Skin epidermis (tissue), 12 donors: ENCODE measurements around the gene ARNT2.
A peak's percentile ranks its signal among the peaks of the same experiment; 100 is the strongest.
"Not testable (repeated sequence)": the region's sequence is repeated elsewhere in the genome, so short reads cannot be mapped to it uniquely, and the experiment has no call there.

Source experiments
- H3K27ac ChIP-seq, 21 experiments: fragments of 200-600 bp; sonication (generic) in 11 of 21; one replicate each; pipeline ENCODE4 v1.5.0; 2020; ENCODE audit warnings: mild to moderate bottlenecking in 3 of 21, inconsistent platforms in 2 of 21, moderate library complexity in 2 of 21
- H3K4me3 ChIP-seq, 7 experiments: fragments of 200-600 bp; sonication (generic) in 2 of 7; one replicate each; pipeline ENCODE4 v1.5.0; 2020; ENCODE audit warnings: inconsistent platforms in 2 of 7, mild to moderate bottlenecking in 2 of 7, moderate library complexity in 1 of 7

ARNT2 gene

GRCh38 chr15:80404057-80404760 lies at the start of gene ARNT2:
TSS of gene ARNT2 (plus strand) at chr15:80404382. CDS start at chr15:80404516, 134 bp downstream.
- peak within 1 kb of the TSS in 3 of 21 experiments; percentile 2 to 68 (median 11) for H3K27ac ChIP-seq

GRCh38 chr15:80367094-80367493 lies 37.1 kb upstream of the ARNT2 start:
- H3K4me3 ChIP-seq = no peak overlapping the region
- H3K27ac ChIP-seq = no peak overlapping the region

More at GRCh38 chr15:80404057-80404760, at the start of gene ARNT2:
- peak within 1 kb of the TSS; percentile 16 to 47 (median 18) for H3K4me3 ChIP-seq

DNA sequence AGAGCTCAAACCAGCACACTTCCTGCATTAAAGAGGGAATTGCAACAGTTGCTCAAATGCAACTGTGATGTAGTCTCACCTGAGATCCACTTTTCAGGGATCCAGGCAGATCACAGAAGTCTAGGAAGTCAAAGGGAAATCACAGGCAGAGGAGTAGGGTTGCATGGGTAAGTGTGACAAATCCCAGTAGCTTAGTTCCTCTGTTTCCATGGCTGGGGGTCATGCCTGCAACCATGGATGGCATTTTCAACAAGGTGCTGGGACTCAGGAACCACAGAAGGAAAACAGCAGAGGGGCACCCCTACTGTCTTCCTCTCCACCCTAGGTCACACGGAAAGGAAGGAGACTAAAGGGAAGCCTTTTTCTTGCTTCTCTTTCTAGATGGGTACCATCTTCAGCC lies 36.5 kb upstream of the ARNT2 start:
- Histone ChIP-seq H3K27ac (no peak overlapping the region), H3K4me3 (no peak overlapping the region)

GRCh38 chr15:80371924-80372323 lies 32.3 kb upstream of the ARNT2 start:
- Histone ChIP-seq H3K27ac (no peak overlapping the region), H3K4me3 (no peak overlapping the region)

DNA sequence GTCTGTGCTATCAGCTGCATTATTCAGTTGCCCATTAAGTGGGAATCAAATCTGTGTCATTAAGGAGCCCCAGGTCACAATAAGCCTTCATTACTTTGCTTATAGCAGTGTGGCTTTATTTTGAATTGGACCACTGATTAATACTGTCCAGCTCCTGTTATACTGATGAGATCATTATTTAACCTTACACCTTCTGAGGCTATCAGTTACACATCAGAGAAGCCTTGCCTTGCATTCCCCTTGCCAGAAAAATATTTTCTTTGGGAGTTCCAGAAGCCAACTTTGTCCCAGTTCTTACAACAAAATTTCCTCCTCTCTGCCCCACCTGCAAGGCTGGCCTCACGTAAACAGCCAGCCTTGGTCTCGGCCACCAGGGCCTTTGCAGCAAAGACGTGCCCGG lies 29.7 kb upstream of the ARNT2 start:
- Histone ChIP-seq H3K27ac (no peak overlapping the region), H3K4me3 (no peak overlapping the region)

DNA sequence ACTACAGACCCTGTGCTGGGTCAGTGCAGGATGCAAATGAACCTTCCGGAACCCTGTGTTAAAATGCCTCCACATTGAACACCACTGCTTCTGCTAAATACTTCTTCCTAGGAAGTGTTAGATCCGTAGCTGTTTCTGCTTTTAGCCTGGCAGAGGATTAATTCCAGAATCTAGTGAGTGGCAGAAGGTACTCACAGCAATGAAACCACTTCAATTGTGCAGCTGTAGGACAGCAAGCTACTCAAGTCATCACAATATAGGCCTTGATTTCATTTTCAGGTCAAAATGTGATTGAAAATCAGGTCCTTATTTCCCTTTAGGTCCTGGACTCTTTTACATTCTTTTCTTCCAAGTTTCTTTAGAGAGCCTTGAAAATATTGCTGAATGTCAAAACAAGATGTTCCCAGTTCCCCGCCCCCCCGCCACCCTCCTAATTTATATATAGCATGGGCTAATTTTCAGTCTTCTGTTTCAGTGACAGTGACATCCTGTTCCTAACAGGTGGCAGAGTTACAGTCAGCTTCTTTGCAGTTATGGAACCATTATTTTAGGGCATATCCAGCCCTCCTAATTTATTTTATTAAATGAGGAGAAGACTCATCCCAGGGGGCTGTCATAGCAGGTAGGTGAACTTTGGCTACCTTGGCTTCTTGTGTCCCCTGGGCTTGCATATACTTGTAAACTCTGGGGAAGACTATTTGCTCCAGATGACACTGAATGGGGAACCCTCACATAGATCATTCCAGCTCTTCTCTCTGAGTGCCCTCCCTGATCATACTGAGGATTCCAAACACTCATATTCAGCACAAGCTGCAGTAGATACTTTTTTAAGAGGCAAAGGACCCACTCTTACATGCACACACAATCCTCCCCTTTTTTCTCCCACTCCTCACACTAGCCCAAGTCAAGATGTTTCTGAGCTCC lies 28.0 kb upstream of the ARNT2 start:
- no peak overlapping the region for H3K27ac ChIP-seq
- H3K4me3 ChIP-seq = no peak overlapping the region

DNA sequence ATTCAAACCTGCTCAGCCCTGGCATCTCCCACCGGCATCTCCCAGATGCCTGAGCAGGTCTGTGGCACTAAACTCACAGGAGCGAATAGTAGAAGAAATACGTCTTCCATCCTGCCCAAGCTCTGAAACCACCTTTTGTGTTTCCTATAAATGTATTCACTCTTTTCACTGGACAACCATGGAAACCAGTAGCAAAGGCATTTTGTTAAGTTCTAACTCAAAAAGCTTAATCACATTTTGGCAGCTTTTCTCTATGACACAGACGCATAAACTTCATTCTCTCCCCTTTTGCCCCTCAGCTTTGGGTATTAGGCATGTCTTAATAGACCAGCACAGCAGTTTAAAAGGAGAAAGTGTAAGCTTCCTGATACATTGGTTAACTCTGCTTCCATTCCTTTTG lies 24.5 kb upstream of the ARNT2 start:
- H3K4me3 ChIP-seq = no peak overlapping the region
- no peak overlapping the region for H3K27ac ChIP-seq

- no peak overlapping the region for H3K4me3 ChIP-seq
- H3K27ac ChIP-seq = no peak overlapping the region
Measured at GRCh38 chr15:80380154-80380553, 24.0 kb upstream of the ARNT2 start.

- H3K27ac ChIP-seq = no peak overlapping the region
- no peak overlapping the region for H3K4me3 ChIP-seq
Measured at GRCh38 chr15:80382285-80382684, 21.9 kb upstream of the ARNT2 start.

DNA sequence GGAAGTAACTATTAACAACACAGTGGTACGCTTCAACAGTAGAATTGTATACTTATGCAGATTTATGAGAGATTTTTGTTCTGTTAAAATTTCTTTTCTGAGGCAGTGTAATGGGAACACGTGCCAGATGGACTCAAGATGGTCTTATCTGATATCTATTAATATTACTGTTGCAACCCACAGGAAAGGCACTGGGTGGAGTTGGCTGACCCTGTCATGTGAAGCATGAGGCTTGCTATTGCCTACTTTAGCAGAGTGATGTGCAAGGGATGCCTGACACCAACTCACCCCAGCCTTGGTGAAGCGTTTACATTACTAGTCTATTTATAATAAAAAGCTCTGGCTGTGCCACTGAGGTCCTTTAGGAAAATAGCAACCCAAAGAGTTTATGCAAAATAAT lies 19.8 kb upstream of the ARNT2 start:
- H3K4me3 ChIP-seq = no peak overlapping the region
- H3K27ac ChIP-seq = no peak overlapping the region

- no peak overlapping the region for H3K27ac ChIP-seq
- H3K4me3 ChIP-seq = no peak overlapping the region
Measured at GRCh38 chr15:80386151-80386550, 18.0 kb upstream of the ARNT2 start.

DNA sequence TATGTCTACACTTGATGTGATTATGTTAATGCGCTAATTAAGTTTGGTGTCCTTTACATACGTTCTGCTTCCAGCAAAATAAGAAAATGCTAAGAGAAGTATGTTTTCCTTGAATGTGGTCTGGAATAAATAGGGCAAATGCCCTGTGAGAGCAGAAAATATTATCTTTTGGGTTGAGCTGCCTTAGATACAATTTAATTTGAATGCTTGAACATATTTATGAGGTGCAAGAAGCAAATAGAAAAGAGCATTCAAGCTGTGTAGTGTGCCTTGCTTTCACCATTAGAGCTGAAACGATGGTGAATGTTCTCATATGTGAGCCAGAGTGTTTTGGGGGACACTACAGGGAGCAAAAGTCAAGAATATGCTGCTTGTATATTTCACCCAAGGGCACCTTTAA lies 15.9 kb upstream of the ARNT2 start:
- Histone ChIP-seq H3K4me3 (no peak overlapping the region), H3K27ac (no peak overlapping the region)

DNA sequence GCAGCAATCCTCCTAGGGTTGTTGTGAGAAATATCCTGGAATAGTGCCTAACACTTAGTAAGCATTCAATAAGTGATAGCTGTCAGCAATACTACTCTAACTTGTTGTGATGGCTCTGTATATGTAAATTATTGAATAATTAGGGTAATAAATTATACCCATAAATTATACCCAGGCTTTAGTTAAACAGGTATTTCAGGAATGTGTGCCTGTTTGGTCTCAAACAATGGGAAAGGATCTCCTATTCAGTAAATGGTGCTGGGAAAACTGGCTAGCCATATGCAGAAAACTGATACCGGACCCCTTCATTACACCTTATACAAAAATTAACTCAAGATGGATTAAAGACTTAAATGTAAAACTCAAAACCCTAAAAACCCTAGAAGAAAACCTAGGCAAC lies 14.8 kb upstream of the ARNT2 start:
- Histone ChIP-seq H3K4me3 (no peak overlapping the region), H3K27ac (no peak overlapping the region)

DNA sequence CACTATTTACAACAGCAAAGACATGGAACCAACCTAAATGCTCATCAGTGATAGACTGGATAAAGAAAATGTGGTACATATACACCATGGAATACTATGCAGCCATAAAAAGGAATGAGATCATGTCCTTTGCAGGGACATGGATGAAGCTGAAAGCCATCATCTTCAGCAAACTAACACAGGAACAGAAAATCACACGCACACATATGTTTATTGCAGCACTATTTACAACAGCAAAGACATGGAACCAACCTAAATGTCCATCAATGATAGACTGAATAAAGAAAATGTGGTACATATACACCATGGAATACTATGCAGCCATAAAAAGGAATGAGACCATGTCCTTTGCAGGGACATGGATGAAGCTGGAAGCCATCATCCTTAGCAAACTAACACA lies 13.2 kb upstream of the ARNT2 start:
- not testable (repeated sequence) for H3K27ac ChIP-seq, H3K4me3 ChIP-seq

DNA sequence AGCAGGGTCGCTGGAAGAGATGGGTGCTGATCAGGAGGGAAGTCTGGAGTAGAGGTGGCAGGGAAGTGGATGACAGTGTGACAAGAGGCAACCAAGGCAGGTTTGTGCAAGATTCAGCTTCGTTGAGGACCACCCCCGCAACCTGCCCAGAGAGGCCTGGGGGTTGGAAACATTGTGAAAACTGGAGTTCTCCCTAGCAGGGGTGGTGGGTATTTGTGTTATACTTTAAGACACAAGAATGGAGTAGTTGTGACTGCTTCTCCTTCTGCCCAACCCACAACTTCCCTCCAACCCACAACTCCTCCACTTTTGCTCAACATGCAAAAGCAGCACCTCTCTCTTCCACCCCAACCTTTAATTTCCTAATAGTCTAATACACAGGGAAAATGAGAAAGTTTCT lies 8.6 kb upstream of the ARNT2 start:
- H3K27ac ChIP-seq = no peak overlapping the region
- H3K4me3 ChIP-seq = no peak overlapping the region

DNA sequence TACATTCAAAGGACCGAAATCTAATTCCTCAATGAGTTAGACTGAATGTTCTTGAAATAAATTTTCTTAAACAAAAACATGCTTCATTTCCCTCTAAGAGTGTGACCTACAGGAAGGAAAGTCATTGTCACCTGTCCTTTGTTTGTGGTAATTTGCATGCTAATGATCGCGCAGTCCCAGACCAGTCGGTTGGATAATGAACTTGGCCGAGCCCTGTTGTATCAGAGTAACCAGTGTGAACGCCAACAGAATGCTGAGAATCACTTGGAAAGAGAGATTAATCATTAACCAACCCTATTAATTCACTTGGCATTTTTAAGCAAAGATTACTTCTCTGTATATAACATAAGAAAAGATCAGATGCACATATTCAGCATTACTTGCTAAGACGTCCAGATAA lies 8.1 kb upstream of the ARNT2 start:
- Histone ChIP-seq H3K27ac (no peak overlapping the region), H3K4me3 (no peak overlapping the region)

DNA sequence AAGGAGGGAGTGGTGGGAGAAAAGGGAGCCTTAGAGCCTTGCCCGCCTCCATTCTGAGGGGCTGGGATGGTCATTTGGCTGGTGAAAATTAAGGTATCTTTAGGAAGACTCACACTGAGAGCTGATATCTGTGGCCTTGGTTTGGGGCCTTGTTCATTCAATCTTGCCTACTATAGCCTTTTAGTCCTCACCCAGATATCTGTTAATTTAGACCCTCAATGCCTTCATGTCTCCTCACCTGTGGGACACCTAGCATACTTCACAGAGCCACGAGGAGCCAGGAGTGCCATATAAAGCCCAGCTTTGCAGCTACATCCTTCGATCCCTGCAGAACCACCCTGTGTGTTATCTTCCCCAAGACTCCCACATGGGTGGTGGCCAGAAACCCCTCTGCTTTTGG lies 4.7 kb upstream of the ARNT2 start:
- H3K4me3 ChIP-seq = no peak overlapping the region
- H3K27ac ChIP-seq = no peak overlapping the region

DNA sequence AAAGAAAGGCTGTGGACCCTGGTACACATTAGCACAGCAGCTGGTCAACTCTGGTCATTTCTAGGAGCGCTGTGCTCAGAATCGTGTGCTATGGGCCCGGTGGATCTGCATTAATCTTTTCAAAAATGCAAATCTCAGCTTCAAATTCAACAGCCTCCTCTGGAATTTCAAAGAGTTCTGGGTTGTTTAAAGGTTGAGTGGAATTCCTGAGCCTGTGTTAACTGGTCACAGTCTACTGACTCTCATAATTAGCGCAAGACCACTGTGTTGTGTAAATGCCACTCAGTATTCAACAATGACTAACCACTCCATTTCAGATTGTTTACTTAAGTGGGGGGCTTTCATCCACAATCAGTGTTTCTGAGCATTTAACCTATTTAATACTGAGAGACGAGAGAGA lies 2.7 kb upstream of the ARNT2 start:
- Histone ChIP-seq H3K4me3 (no peak overlapping the region), H3K27ac (no peak overlapping the region)

DNA sequence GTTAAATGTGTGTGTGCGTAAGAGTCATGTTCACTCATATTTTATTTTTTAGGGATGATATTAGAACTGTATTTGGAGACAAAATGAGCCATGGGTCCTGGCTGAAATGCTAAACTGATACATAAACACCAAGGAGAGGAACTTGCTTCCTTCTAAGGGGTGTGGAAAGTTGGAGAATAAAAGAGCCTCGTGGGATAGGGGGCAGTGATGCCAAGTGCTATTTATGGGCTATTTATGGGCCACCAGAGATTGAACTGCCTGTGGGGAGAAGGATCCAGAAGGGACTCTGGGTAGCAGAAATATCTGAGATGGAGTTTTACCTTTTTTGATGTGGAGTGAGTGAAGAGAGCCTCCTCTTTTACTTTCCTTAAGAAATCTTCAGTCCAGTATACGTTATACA lies 1.8 kb upstream of the ARNT2 start:
- Histone ChIP-seq H3K4me3 (no peak overlapping the region), H3K27ac (no peak overlapping the region)

GRCh38 chr15:80403712-80404056 lies 498 bp upstream of the ARNT2 start:
- Histone ChIP-seq H3K4me3 (peak overlapping the region; percentile 16 to 47 (median 18)), H3K27ac (peak overlapping the region in 2 of 21 experiments; percentile 2 to 68)
